HEK293T (cell line): ENCODE data around the gene CASQ2.

Experiments used
- CTCF ChIA-PET: fragments of 350-600 bp; formaldehyde crosslinking; extraction: SDS; loops from one replicate; lab custom pipeline; 2021; ENCODE audit warnings: antibody characterized with exemption, inconsistent platforms; lab: Yijun Ruan, JAX
- POLR2A ChIA-PET: fragments of 350-600 bp; formaldehyde crosslinking; extraction: SDS; loops from one replicate; lab custom pipeline; 2020; ENCODE audit warnings: antibody characterized with exemption, inconsistent platforms; lab: Yijun Ruan, JAX
- DNase-seq: peaks from one replicate; pipeline ENCODE4 v3.0.0; 2012; ENCODE audit warnings: mixed read lengths; ENCODE audit errors: extremely low spot score
- ARNT ChIP-seq: fragments of 450-650 bp; IDR thresholded peaks from 2 replicates; pipeline ENCODE4 v1.6.1; 2017; ENCODE audit warnings: mild to moderate bottlenecking
- BHLHE40 ChIP-seq: fragments of 450-650 bp; IDR thresholded peaks from 2 replicates; pipeline ENCODE4 v1.6.1; 2016; ENCODE audit warnings: mild to moderate bottlenecking, moderate library complexity, borderline replicate concordance
- CTBP1 ChIP-seq: fragments of 450-650 bp; IDR thresholded peaks from 2 replicates; pipeline ENCODE4 v1.6.1; 2016; ENCODE audit warnings: borderline replicate concordance
- ELF4 ChIP-seq: fragments of 450-650 bp; IDR thresholded peaks from 2 replicates; pipeline ENCODE4 v1.6.1; 2017; ENCODE audit warnings: antibody characterized with exemption
- FOXA1 ChIP-seq: fragments of 450-650 bp; IDR thresholded peaks from 2 replicates; pipeline ENCODE4 v1.6.1; 2016; ENCODE audit warnings: mild to moderate bottlenecking
- FOXK2 ChIP-seq: fragments of 450-650 bp; IDR thresholded peaks from 2 replicates; pipeline ENCODE4 v1.6.1; 2016; ENCODE audit warnings: mild to moderate bottlenecking
- FOXM1 ChIP-seq: fragments of 450-650 bp; IDR thresholded peaks from 2 replicates; pipeline ENCODE4 v1.6.1; 2017; ENCODE audit warnings: mild to moderate bottlenecking, borderline replicate concordance
- HDGF ChIP-seq: fragments of 450-650 bp; IDR thresholded peaks from 2 replicates; pipeline ENCODE4 v1.6.1; 2017; ENCODE audit warnings: antibody characterized with exemption, borderline replicate concordance
- L3MBTL2 ChIP-seq: fragments of 450-650 bp; conservative IDR thresholded peaks from 2 replicates; pipeline ENCODE4 v1.6.1; 2016; ENCODE audit warnings: mild to moderate bottlenecking
- LEF1 ChIP-seq: fragments of 450-650 bp; IDR thresholded peaks from 2 replicates; pipeline ENCODE4 v1.6.1; 2017; ENCODE audit warnings: mild to moderate bottlenecking, borderline replicate concordance
- NFRKB ChIP-seq: fragments of 450-650 bp; IDR thresholded peaks from 2 replicates; pipeline ENCODE4 v1.6.1; 2016; ENCODE audit warnings: mild to moderate bottlenecking, moderate library complexity
- PKNOX1 ChIP-seq: fragments of 450-650 bp; IDR thresholded peaks from 2 replicates; pipeline ENCODE4 v1.6.1; 2016
- SP1 ChIP-seq: fragments of 450-650 bp; IDR thresholded peaks from 2 replicates; pipeline ENCODE4 v1.6.1; 2017
- SUZ12 ChIP-seq: fragments of 450-650 bp; IDR thresholded peaks from 2 replicates; pipeline ENCODE4 v1.6.1; 2016; ENCODE audit warnings: mild to moderate bottlenecking
- TARDBP ChIP-seq: fragments of 450-650 bp; IDR thresholded peaks from 2 replicates; pipeline ENCODE4 v1.6.1; 2016
- ZNF384 ChIP-seq: fragments of 450-650 bp; IDR thresholded peaks from 2 replicates; pipeline ENCODE4 v1.6.1; 2016

Gene CASQ2

GRCh38 chr1:115713906-115714305 is 54.6 kb downstream of the CASQ2 start:
- DNase-seq = no peak
- ChIA-PET CTCF (interaction anchor here (1.1 to 1.3 kb wide), 2 partner anchors 8 to 51 kb away, joined by 3 read pairs; no protein-coding TSS in a partner anchor), POLR2A (no interaction called here)
- TF ChIP-seq L3MBTL2 = no peak

GRCh38 chr1:115712911-115713609 is 55.5 kb downstream of the CASQ2 start:
- no peak for DNase-seq
- ChIA-PET POLR2A (no interaction called here), CTCF (interaction anchor here (0.7 to 1.3 kb wide), 2 partner anchors 52 to 104 kb away, joined by 3 read pairs; no protein-coding TSS in a partner anchor)
- no peak for TF ChIP-seq ZNF384
- no peak for TF ChIP-seq ARNT
- TF ChIP-seq FOXA1 = no peak
- TF ChIP-seq CTBP1 = no peak
- TF ChIP-seq ELF4 = no peak

GRCh38 chr1:115710859-115711624 is 57.5 kb downstream of the CASQ2 start:
- DNase-seq = no peak
- ChIA-PET CTCF (no interaction called here), POLR2A (no interaction called here)
- no peak for TF ChIP-seq FOXA1
- TF ChIP-seq SUZ12 = no peak
- no peak for TF ChIP-seq PKNOX1
- TF ChIP-seq TARDBP = no peak
- no peak for TF ChIP-seq SP1
- TF ChIP-seq NFRKB = no peak
- TF ChIP-seq ZNF384 = no peak
- TF ChIP-seq L3MBTL2 = no peak
- no peak for TF ChIP-seq HDGF
- no peak for TF ChIP-seq FOXM1
- no peak for TF ChIP-seq ELF4
- no peak for TF ChIP-seq FOXK2
- no peak for TF ChIP-seq LEF1
- no peak for TF ChIP-seq CTBP1
- no peak for TF ChIP-seq ARNT
- no peak for TF ChIP-seq BHLHE40

- ChIA-PET CTCF (interaction anchor here (0.6 to 2.6 kb wide), 42 partner anchors 8 to 1075 kb away, joined by 3 to 41 read pairs (median 4); no protein-coding TSS in a partner anchor), POLR2A (interaction anchor here (1.2 to 1.4 kb wide), 2 partner anchors 58 to 63 kb away, joined by 3 read pairs; no protein-coding TSS in a partner anchor)
- DNase-seq = peak; percentile 67
- TF ChIP-seq TARDBP = no peak
- TF ChIP-seq BHLHE40 = no peak
- no peak for TF ChIP-seq FOXM1
- TF ChIP-seq PKNOX1 = no peak
Measured at GRCh38 chr1:115706587-115707425, 61.7 kb downstream of the CASQ2 start.

GRCh38 chr1:115705963-115706362 is 62.6 kb downstream of the CASQ2 start:
- ChIA-PET POLR2A (interaction anchor here (1.4 kb wide), 1 partner anchor 57 kb away, joined by 3 read pairs; no protein-coding TSS in a partner anchor), CTCF (interaction anchor here (0.6 to 2.6 kb wide), 25 partner anchors 7 to 565 kb away, joined by 3 to 41 read pairs (median 5); no protein-coding TSS in a partner anchor)
- no peak for TF ChIP-seq CTBP1
- no peak for DNase-seq

- CTCF ChIA-PET = interaction anchor here (0.6 to 2.6 kb wide), 10 partner anchors 9 to 564 kb away, joined by 3 to 41 read pairs (median 6); no protein-coding TSS in a partner anchor
- POLR2A ChIA-PET = interaction anchor here (1.4 kb wide), 1 partner anchor 57 kb away, joined by 3 read pairs; no protein-coding TSS in a partner anchor
- DNase-seq = no peak
- TF ChIP-seq L3MBTL2 (no peak), FOXA1 (no peak), CTBP1 (no peak)
Measured at GRCh38 chr1:115705085-115705951, 63.2 kb downstream of the CASQ2 start.
